GM12864 (cell line): Measurements from ENCODE around the gene PKD1.

ENCODE experiments used
- DNase-seq: peaks from one replicate; pipeline ENCODE4 v3.0.0-alpha.2; 2011; ENCODE audit warnings: low read depth
- H3K4me3 ChIP-seq: 2 replicates; pipeline ENCODE4 v1.5.1; 2011; ENCODE audit warnings: mild to moderate bottlenecking, low read depth, low read length, control low read depth
- TF ChIP-seq, protein P1 (sequence below): IDR thresholded peaks from 2 replicates; pipeline ENCODE4 v1.5.1; 2011; ENCODE audit warnings: low read depth, mild to moderate bottlenecking, moderate library complexity, low read length, control low read depth, inconsistent platforms; ENCODE audit errors: missing control alignments

Gene PKD1

DNA sequence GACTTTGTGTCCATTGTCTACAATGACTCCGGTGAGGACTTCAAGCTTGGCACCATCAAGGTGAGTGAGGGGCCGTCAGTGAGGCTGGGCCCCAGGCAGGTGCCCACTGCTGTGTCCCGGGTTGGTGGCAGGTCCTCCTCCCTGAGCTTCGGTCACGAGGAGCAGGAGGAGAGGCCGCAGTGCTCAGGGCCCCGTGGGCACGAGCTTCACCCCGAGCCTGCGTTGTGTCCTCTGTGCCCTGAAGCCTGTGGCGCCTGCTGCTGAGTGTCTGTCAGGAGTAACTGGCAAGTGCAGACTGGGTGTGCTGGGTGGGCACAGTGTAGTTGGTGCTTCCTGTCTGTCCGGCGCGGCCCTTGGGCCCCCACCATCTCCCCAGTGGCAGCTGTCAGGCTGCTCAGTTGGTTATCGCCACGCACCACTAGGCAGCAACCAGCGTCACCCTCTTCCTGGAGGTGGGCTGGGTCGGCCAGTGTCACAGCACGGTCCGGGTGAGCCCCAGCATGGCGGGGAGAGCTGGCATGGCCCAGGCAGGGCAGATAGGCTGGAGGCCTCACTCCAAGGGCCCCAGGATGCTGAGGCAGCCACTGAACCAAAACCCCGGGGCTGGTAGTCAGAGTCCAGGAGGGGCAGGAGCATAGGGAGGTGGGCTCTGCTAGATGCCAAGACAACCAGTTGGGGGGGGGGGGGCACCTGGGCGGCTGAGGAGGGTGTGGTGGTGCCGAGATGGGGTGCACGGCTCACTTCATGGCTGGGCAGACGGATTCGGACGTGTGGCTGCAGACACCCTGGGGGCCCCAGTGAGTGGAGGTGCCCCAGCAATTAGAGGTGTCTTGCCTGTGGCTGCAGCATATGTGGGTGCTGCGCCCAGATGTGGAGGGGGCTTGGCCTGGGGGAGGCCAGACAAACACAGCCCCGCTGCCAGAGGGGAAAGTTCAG lies 48.6 kb downstream of the PKD1 start:
- TF ChIP-seq, protein P1, sequence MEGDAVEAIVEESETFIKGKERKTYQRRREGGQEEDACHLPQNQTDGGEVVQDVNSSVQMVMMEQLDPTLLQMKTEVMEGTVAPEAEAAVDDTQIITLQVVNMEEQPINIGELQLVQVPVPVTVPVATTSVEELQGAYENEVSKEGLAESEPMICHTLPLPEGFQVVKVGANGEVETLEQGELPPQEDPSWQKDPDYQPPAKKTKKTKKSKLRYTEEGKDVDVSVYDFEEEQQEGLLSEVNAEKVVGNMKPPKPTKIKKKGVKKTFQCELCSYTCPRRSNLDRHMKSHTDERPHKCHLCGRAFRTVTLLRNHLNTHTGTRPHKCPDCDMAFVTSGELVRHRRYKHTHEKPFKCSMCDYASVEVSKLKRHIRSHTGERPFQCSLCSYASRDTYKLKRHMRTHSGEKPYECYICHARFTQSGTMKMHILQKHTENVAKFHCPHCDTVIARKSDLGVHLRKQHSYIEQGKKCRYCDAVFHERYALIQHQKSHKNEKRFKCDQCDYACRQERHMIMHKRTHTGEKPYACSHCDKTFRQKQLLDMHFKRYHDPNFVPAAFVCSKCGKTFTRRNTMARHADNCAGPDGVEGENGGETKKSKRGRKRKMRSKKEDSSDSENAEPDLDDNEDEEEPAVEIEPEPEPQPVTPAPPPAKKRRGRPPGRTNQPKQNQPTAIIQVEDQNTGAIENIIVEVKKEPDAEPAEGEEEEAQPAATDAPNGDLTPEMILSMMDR, result no peak
- no peak overlapping the region for H3K4me3 ChIP-seq
- no peak for DNase-seq

DNA sequence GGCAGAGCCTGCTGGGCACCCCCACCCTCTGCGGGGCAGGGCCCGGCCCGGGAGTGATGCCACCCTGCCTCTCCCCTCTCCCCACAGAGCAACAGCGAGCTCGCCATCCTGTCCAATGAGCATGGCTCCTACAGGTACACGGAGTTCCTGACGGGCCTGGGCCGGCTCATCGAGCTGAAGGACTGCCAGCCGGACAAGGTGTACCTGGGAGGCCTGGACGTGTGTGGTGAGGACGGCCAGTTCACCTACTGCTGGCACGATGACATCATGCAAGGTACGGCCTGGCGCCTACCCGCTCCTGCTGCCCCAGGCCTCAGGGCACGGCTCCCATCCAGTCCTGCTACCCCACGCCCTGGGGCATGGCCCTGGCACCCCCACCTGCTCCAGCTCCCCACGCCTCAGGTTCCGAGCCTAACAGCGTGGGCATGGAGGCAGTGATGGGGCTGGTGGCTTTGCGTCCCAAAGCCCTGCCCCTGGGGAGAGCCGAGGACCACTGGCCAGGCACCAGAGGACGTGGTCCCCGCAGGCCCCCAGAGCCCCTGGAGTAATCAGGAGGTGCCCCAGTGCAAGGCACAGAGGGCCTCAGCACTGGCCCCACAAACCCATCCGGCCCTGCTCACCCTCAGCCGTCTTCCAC lies 49.5 kb downstream of the PKD1 start:
- no peak overlapping the region for H3K4me3 ChIP-seq
- no peak for DNase-seq
- TF ChIP-seq, protein P1, result no peak

DNA sequence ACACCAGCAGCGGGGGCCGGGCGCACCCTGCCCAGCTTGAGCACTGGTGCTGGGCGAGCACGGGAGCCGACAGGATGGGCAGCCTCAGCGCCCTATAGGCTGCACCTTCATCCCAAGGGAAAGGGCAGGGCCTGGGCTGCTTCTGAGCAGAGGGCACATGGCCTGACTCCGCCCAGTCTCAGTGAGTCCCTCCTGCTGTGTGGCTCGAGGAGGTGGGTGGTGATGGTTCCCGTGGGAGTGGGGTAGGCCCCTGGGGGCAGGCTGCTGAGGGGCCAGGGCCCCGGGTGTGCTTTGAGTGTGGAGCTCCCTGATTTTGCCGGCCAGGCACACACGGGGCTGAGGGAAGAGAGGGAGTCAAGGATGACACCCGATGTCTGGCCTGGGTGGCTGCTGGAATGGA lies 50.0 kb downstream of the PKD1 start:
- TF ChIP-seq, protein P1, result no peak
- no peak overlapping the region for H3K4me3 ChIP-seq
- DNase-seq, result no peak

DNA sequence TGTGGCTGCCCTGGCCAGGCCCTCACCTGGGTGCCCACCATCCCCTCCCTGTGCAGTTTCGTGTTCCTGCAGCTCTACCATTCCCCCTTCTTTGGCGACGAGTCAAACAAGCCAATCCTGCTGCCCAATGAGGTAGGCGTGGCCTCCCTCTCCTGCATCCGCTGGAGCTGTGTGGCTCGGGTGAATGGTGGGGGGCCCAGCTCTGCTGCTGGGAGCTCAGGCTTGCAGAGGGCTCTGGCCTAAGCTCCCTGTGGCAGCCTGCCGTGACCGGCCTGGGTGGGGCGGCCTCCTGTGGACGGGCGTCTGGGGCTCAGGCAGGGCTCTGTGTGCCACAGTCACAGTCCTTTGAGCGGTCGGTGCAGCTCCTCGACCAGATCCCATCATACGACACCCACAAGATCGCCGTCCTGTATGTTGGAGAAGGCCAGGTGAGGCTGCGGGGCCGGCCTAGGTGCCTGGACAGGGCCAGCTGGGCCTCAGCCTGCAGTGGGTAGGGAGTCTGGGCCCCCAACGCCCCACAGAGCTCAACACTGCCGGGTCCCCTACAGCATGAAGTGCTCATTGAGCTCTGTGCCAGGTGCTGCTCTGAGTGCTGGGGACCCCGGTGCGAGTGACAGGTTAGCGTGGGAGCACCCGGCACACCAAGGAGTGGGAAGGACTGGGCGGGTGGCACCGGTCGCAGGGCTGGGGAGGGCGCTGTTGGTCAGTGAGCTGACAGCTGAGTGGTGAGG lies 50.6 kb downstream of the PKD1 start:
- no peak for DNase-seq
- no peak overlapping the region for H3K4me3 ChIP-seq
- TF ChIP-seq, protein P1, result no peak

DNA sequence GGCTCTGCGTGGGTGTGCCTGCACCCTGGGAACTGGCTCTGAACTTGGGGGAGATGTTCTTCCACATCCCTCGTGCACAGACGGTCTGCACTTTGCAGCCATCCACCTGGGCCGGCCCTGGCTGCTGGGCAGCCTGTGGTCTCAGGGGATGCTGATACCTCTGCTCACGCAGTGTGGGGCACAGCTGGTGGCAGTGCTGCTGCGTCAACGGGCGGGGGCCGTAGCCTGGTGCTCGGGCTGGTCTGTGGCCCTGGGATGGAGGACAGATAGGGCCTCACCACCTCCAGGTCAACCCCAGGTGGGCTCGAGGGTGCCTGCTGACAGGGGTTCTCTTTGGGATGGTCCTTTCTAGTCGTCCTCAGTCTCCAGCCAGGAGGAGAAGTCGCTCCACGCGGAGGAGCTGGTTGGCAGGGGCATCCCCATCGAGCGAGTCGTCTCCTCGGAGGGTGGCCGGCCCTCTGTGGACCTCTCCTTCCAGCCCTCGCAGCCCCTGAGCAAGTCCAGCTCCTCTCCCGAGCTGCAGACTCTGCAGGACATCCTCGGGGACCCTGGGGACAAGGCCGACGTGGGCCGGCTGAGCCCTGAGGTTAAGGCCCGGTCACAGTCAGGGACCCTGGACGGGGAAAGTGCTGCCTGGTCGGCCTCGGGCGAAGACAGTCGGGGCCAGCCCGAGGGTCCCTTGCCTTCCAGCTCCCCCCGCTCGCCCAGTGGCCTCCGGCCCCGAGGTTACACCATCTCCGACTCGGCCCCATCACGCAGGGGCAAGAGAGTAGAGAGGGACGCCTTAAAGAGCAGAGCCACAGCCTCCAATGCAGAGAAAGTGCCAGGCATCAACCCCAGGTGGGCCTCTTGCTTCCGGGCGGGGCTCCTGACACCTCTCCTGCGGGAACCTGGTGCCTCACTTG lies 51.6 kb downstream of the PKD1 start:
- TF ChIP-seq, protein P1, result no peak
- no peak overlapping the region for H3K4me3 ChIP-seq

DNA sequence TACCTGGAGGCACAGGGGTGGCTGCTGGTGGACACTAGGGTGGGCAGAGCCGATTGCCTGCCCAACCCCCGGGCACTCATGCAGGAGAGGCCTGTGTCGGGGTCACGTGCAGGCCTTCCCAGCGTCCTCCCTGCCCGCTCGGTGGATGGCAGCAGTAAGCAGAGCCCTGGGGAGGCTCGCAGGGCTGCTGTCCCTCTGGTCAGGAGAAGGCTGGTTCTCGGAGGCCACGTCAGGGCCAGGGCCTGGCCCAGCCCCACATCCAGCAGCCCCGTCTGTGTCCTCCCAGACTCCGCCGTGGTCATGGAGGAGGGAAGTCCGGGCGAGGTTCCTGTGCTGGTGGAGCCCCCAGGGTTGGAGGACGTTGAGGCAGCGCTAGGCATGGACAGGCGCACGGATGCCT lies 52.3 kb downstream of the PKD1 start:
- DNase-seq, result no peak
- TF ChIP-seq, protein P1, result no peak

More for the DNA sequence above, 51.6 kb downstream of the PKD1 start:
- DNase-seq, result no peak

More for the DNA sequence above, 52.3 kb downstream of the PKD1 start:
- H3K4me3 ChIP-seq, result no peak overlapping the region
